GM21367 (cell line): ENCODE results near the gene IL1RL2.

ENCODE experiments used
- ATAC-seq: cut with Tn5 transposase; IDR thresholded peaks from one replicate; pipeline ENCODE4 v1.9.1; 2021; ENCODE audit not compliant: unreplicated experiment

Gene IL1RL2

GRCh38 chr2:102186791-102187495 is at the start of gene IL1RL2:
TSS of gene IL1RL2 (plus strand) at chr2:102187023. CDS start at chr2:102187868, 845 bp downstream.
- ATAC-seq, result no peak

- no peak for ATAC-seq
Observed at GRCh38 chr2:102137138-102137537, 49.7 kb upstream of the IL1RL2 start.

GRCh38 chr2:102138331-102138730 is 48.5 kb upstream of the IL1RL2 start:
- no peak for ATAC-seq

GRCh38 chr2:102139851-102140250 is 47.0 kb upstream of the IL1RL2 start:
- ATAC-seq, result no peak

- ATAC-seq, result no peak
Observed at GRCh38 chr2:102140377-102140776, 46.4 kb upstream of the IL1RL2 start.

- ATAC-seq, result no peak
Observed at GRCh38 chr2:102141011-102141943, 45.5 kb upstream of the IL1RL2 start.

GRCh38 chr2:102141970-102142828 is 44.6 kb upstream of the IL1RL2 start, which contains the start of gene IL1R1:
TSS of gene IL1R1 (plus strand) at chr2:102142746. CDS start at chr2:102157725, 14,979 bp downstream.
- no peak for ATAC-seq

- no peak for ATAC-seq
Observed at GRCh38 chr2:102142829-102143449, 43.9 kb upstream of the IL1RL2 start.

- ATAC-seq, result no peak
Observed at GRCh38 chr2:102143450-102143985, 43.3 kb upstream of the IL1RL2 start.

- ATAC-seq, result no peak
Observed at GRCh38 chr2:102144128-102144527, 42.7 kb upstream of the IL1RL2 start.

- ATAC-seq, result no peak
Observed at GRCh38 chr2:102145107-102145506, 41.7 kb upstream of the IL1RL2 start.

GRCh38 chr2:102145934-102146333 is 40.9 kb upstream of the IL1RL2 start:
- ATAC-seq, result no peak

- ATAC-seq, result no peak
Observed at GRCh38 chr2:102147935-102148334, 38.9 kb upstream of the IL1RL2 start.

GRCh38 chr2:102149243-102149642 is 37.6 kb upstream of the IL1RL2 start:
- ATAC-seq, result no peak

- no peak for ATAC-seq
Observed at GRCh38 chr2:102149644-102150455, 37.0 kb upstream of the IL1RL2 start.

- no peak for ATAC-seq
Observed at GRCh38 chr2:102154364-102154763, 32.5 kb upstream of the IL1RL2 start.

GRCh38 chr2:102154946-102155702 is 31.7 kb upstream of the IL1RL2 start:
- ATAC-seq, result no peak

GRCh38 chr2:102155703-102156515 is 30.9 kb upstream of the IL1RL2 start:
- no peak for ATAC-seq
